Stimulated activated naive CD8-positive, alpha-beta T cell treated with anti-CD3 and anti-CD28 coated beads, Interleukin-15, Interleukin-2, amounts not matched to agents 100 U/mL and 50 U/mL, for 24 hours (primary cell): ENCODE measurements around the gene MAN1C1.
A peak's percentile ranks its signal among the peaks of the same experiment; 100 is the strongest.

Source experiments
- ATAC-seq: fragments of 150-1000 bp; cut with Tn5 transposase; one replicate; pipeline ENCODE4 v1.10.0; 2021
- DNase-seq: peaks from one replicate; pipeline ENCODE4 v3.0.0; 2021

The MAN1C1 gene

DNA sequence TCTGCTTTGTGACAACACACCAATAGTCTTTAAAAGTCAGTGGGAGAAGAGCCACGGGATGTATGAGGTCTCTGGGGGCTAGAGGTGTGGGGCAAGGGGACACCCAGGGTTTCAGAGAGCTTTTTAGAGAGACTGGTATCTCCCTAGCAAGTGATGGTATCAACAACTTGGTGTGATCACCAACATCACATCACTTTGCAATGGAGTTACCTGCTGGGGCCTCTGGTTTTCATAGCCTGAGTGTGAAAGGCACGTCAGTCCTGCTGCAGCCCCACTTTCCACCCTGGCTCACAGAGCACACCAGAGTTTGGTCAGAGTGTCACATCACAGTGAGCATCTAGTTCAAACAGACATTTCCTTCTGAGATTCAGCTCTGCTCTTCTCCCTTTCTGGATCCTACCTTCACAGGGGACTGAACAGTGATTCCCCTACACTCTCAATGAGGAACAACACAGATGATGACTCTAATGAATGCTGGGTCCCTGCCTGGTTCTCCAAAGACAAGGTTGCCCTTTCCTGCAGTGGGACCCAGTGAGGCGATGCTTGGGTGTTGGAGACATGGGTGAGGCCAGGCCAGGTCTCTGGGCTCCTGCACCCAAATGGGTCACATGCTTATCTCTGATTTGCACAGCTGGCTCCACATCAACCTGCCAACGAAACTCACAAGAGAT, 2.0 kb upstream of the MAN1C1 start:
- DNase-seq (no peak), ATAC-seq (no peak)

- ATAC-seq (no peak), DNase-seq (no peak)
These were observed 1.4 kb upstream of the MAN1C1 start for GRCh38 chr1:25615172-25615541.

- DNase-seq (no peak), ATAC-seq (no peak)
These were observed 962 bp upstream of the MAN1C1 start for GRCh38 chr1:25615563-25616094.

- ATAC-seq (no peak), DNase-seq (peak; percentile 34)
These were observed 515 bp downstream of the MAN1C1 start for GRCh38 chr1:25616987-25617624.

DNA sequence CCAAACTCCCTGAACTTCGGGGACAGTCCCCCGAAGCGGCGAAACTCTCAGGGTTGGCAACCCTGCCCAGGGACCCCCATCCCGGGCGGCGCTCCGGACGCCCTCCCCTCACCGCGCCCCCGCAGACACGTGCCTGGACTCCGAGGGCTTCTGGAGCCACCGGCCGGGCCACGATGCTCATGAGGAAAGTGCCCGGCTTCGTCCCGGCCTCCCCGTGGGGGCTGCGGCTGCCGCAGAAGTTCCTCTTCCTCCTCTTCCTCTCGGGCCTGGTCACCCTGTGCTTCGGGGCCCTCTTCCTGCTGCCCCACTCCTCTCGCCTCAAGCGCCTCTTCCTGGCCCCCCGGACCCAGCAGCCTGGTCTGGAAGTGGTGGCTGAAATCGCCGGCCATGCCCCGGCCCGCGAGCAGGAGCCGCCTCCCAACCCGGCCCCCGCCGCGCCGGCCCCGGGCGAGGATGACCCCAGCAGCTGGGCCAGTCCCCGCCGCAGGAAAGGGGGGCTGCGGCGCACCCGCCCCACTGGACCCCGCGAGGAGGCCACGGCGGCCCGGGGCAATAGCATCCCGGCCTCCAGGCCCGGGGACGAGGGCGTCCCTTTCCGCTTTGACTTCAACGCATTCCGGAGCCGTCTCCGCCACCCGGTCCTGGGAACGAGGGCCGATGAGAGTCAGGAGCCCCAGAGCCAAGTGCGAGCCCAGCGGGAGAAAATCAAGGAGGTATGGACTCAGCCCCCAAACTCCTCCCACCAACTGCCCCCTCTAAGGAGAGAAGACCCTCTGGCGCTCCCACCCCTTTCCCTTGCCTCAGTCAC, 1.2 kb downstream of the MAN1C1 start:
- DNase-seq = no peak
- no peak for ATAC-seq

DNA sequence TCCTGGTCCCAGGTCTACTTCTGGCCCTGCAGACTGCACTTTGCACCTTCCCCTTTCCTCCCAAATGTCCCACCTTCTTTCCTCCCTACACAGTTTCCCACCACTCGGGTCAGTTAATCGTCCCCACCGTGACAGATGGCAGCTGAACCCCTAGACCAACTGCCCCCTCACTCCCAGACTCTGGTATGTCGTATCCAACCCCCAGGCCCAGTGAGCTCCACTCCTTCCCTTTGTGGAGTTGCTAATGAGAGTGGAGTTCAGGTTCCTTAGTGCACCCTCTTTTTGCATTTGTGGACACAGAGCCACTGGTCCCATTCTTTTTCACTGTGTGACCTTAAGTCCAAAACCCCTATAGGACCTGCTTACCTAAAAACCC, 1.8 kb downstream of the MAN1C1 start:
- ATAC-seq = no peak
- DNase-seq = no peak

- ATAC-seq = no peak
- peak; percentile 63 for DNase-seq
These were observed 2.7 kb downstream of the MAN1C1 start for GRCh38 chr1:25619101-25619890.

DNA sequence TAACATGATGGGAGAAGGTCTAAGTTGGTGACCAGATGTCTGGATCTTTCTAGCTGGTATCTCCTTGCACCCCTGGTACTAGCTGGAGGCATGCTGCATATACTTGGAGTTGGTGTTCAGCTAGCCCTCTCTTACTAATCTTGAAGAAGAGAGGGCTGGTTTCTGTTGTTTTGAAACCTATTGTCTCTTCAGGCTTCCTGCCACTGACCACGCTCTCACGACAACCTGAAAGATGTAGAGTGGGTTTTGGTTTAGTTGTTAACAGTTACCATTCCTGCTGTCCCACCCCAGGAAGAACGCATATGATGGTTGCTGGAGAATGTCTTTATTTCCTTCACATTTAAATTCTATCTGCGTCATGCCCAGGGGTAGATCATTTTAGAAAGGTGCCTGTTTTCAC, 3.6 kb downstream of the MAN1C1 start:
- no peak for DNase-seq
- peak; percentile 28 for ATAC-seq

- ATAC-seq = no peak
- DNase-seq = no peak
These were observed 4.2 kb downstream of the MAN1C1 start for GRCh38 chr1:25620701-25621350.

- DNase-seq (no peak), ATAC-seq (peak; percentile 42)
These were observed 5.3 kb downstream of the MAN1C1 start for GRCh38 chr1:25621876-25622275.

DNA sequence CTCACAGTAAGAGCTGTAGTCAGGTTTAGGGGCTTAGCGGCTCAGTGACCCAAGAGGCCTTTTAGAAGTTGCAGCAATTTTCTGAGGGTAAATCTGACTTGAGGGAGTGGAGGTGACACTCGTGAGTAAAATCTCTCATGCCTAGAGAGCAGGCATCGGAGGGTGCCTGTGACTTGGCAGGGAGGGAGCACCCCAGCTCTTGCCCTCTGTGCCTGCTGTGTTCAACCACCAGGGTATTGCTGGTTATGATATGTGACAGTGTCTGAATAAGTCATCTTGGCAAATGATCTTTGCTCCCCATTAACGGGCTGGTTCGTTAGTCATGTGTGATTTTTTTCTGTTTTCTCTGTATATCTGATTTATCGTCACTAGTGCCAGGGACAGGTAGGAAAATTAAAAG, 5.9 kb downstream of the MAN1C1 start:
- DNase-seq (no peak), ATAC-seq (peak; percentile 34)

DNA sequence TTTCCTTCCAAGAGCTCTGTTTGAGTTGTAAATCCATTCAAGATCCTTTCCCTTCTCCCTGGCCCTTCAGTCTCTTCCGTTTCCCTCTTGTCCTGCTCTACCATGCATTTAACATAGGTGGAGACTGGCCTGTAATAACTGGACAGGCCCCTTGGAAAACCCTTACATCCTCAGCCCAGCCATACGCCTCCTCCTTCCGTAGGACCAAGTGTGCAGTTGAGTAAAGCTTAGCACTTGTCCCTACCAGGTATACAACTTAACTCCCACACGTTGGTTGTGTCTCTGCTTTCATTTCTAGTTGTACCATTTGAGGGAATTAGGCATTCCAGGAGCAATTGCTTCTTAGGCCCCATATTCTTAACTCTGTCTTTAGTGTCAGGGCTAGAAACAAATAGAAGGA, 6.4 kb downstream of the MAN1C1 start:
- ATAC-seq = no peak

DNA sequence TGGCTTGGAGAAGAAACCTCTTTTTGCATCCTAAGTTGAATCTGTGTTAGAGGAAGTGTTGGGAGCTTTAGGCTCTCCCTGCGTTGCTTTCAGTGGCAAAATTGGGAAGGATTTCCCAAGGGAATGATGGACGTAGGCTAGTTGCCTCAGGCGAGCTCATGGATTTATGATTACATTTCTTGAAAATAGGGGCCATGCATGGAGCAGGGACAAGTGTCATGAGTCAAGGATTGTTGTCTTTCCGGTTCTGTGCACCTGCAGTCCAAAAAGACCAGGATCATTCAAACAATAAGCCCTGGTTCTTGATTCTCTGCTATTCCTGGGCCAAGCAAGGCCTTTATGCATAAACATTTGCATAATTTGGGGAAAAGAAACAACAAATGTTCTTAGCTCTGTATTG, 7.1 kb downstream of the MAN1C1 start:
- ATAC-seq (no peak), DNase-seq (no peak)

More for the DNA sequence above, 6.4 kb downstream of the MAN1C1 start:
- DNase-seq = no peak

- DNase-seq (no peak), ATAC-seq (no peak)
These were observed 7.6 kb downstream of the MAN1C1 start for GRCh38 chr1:25624156-25624555.

- DNase-seq (no peak), ATAC-seq (no peak)
These were observed 8.0 kb downstream of the MAN1C1 start for GRCh38 chr1:25624604-25625003.

DNA sequence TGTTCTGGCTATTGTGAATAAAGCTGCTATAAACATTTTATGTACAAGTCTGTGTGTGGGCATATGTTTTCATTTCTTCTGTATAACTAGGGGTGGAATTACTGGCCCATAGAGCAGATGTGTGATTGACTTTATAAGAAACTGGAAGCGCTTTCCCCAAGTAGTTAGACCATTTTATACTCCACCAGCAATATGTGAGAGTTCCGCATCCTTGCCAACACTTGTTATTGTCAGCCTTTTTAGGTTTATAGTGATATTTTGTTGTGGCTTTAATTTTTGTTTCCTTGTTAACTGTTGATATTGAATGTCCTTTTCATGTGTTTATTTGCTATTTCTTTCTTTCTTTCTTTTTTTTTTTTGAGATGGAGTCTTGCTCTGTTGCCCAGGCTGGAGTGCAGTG, 9.4 kb downstream of the MAN1C1 start:
- no peak for ATAC-seq

DNA sequence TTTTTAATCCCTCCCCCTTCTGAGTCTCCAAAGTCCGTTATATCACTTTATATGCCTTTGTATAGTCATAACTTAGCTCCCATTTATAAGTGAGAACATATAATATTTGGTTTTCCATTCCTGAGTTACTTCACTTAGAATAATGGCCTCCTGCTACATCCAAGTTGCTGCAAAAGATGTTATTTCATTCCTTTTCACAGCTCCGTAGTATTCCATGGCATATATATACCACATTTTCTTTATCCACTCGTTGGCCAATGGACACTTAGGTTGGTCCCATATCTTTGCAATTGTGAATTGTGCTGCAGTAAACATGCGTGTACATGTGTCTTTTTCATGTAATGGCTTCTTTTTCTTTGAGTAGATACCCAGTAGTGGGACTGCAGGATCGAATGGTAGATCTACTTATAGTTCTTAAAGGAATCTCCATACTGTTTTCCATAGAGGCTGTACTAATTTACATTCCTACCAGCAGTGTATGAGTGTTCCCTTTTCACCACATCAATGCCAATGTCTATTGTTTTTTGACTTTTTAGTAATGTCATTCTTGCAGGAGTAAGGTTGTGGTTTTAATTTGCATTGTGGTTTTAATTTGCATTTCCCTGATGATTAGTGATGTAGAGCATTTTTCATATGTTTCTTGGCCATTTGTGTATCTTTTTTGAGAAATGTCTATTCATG, 12.3 kb downstream of the MAN1C1 start:
- ATAC-seq (peak; percentile 71), DNase-seq (no peak)

More for the DNA sequence above, 9.4 kb downstream of the MAN1C1 start:
- no peak for DNase-seq

- no peak for DNase-seq
- ATAC-seq = no peak
These were observed 13.2 kb downstream of the MAN1C1 start for GRCh38 chr1:25629836-25630235.

DNA sequence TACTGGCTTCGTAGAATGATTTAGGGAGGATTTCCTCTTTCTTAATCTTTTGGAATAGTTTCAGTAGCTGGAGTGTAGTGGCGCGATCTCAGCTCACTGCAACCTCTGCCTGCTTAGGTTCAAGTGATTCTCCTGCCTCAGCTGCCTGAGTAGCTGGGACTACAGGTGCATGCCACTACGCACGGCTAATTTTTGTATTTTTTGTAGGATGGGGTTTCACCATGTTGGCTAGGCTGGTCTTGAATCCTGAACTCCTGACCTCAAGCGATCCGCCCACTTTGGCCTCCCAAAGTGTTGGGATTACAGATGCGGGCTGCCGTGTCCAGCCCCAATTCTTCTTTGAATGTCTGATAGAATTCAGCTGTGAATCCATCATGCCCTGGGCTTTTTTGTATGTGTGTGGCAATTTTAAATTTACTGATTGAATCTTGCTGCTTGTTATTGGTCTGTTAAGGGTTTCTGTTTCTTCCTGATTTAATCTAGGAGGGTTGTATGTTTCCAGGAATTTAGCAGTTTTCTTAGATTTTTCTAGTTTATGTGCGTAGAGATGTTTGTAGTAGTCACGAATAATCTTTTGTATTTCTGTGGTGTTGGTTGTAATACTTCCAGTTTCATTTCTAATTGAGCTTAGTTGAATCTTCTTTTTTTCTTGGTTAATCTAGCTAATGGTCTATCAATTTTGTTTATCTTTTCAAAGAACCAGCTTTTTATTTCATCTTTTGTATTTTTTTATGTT, 15.3 kb downstream of the MAN1C1 start:
- no peak for ATAC-seq
- no peak for DNase-seq

DNA sequence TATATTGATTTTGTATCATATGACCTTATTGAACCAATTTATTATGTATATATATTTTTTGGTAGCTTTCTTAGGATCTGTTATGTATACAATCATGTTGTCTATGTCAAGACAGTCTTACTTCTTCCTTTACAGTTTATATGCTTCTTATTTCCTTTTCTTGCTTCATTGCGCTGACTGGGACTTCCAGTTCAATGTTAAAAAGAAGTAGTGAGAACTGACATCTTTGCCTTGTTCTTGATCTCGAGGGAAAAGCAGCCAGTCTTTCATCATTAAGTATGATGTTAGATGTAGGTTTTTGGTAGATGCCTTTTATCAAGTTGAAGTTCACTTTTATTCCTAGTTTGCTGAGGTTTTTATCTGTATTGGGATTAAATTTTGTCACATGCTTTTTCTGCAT, 17.5 kb downstream of the MAN1C1 start:
- ATAC-seq (no peak), DNase-seq (no peak)
